TTC549 (cell line): ENCODE results near the gene UBAC2.
"Not testable (repeated sequence)": the region's sequence is repeated elsewhere in the genome, so short reads cannot be mapped to it uniquely, and the experiment has no call there.

Experiments used
- FAIRE-seq: peaks from 2 replicates; lab custom pipeline; 2012; peaks lifted over from hg19 to GRCh38; lab: Jason Lieb, UNC

The UBAC2 gene

GRCh38 chr13:99185606-99186005, 15.0 kb upstream of the UBAC2 start:
- FAIRE-seq = no peak

DNA sequence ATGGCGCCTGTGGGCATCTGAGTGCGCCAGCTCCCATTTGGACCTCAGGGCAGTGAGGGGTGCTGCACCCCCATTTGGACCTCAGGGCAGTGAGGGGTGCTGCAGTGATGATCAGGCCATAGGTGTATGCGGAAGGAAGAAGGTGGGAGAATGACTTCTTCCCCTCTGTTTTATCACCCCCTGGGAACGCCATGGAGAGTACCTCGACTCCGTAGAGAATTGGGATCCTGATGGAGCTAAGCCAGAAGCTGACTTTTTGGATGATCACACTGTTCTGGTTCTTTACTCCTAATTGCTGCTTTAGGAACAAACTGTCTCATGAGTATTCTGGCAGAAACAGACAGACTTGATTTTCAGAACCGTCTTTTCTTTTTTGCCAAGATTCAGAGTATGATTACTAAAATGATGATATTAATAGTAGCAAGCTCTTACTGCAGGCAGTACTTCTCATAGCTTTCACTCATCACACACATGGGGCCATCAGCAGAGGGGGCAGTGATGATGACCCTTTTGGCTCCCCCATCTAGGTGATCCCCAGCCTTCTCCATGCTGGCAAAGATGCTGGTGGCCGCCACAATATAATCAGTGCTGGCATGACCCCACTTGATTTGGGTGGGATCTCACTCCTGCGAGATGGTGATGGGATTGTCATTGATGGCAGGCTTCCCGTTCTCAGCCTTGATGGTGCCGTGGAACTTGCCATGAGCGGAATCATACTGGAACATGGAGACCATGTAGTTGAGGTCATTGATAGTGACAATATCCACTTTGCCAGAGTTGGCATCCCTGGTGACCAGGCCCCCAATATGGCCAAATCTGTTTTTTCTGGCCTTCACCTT, 10.3 kb upstream of the UBAC2 start:
- FAIRE-seq = no peak

DNA sequence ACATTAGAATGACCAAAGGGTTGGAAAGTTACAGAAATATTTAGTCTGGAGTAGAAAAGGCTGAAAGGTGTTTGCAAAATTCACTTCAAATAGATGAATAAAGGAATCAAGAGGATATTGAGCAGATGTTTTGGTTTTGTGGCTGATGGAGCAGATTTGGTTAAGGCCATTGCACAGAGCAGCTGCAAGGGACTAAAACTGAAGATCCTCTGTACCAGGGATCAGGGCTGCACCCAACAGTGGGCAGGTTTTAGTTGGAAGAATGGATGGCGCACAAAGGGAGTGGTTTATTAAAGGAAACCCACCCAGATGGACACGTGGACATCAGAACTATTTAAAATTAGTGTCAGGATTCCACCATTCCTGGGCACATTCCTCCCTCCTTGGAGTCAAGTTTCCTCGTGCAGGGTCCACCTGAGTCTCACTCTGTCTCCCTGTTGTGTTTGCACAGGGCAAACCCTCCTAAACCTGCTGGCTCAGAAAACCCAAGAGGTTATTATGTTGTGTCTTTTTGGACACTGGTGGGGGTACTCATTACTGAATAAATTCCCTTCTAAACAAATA, 9.2 kb upstream of the UBAC2 start:
- no peak for FAIRE-seq

DNA sequence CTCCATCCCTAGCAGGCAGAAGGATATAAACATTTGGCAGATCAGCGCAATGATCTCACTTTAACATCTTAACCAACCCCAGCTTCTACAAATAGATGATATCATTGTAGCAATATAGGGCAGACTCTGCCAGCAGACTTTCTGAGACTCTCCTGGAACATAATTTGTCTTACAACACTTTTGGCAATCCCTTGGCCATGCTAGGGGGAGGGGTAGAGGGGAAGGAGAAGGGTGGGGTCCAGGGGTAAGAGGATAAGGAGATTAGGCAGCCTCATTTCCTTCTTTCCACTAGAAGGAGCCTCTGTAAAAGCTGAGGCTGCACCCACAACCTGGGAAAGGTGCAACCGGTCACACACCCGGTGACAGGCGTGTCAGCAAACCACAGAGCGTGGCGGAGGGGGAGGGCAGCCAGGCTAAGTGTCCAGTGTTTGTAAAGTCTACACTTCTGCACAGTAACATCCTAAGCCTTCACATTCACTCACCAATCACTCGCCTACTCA, 8.7 kb upstream of the UBAC2 start:
- FAIRE-seq = no peak

GRCh38 chr13:99192480-99192879, 8.2 kb upstream of the UBAC2 start:
- FAIRE-seq = no peak

DNA sequence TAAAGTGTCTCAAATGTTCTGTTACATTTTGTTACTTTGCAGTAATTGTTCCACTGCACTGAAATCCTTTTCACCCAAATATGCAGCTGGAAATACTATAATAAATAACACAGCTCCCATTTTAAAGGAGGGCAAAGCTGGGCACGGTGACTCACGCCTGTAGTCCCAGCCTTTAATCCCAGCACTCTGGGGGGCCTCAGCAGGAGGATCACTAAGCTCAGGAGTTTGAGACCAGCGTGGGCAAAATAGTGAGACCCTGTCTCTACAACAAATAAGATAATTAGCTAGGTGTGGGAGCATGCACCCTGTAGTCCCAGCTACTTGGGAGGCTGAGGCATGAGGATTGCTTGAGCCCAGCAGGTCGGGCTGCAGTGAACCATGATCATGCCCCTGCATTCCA, 7.5 kb upstream of the UBAC2 start:
- FAIRE-seq = no peak

- FAIRE-seq = no peak
Measured at GRCh38 chr13:99196466-99197116, 4.1 kb upstream of the UBAC2 start.

DNA sequence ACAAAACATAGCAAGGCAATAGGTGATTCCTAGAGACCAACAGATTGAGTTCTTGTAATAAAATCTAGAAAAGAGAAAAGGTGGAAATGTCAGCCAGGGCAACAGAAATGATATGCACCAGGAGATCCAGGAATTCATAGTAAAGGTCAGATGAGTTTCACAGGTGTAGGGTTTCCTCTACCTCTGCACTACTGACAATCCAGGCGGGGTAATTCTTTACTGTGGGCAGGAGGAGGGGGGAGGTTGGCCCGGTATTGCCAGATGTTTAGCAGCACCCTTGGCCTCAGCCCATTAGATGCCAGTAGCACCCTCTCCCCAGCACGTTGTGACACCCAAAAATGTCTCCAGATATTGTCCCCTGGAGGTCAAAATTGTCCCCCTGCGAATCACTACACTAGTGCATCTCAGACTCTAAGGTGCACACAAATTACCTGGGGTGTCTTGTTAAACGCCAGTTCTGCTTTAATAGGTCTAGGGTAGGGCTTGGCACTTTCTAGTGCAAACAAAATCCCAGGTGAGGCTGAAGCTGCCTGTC, 3.5 kb upstream of the UBAC2 start:
- FAIRE-seq = no peak

DNA sequence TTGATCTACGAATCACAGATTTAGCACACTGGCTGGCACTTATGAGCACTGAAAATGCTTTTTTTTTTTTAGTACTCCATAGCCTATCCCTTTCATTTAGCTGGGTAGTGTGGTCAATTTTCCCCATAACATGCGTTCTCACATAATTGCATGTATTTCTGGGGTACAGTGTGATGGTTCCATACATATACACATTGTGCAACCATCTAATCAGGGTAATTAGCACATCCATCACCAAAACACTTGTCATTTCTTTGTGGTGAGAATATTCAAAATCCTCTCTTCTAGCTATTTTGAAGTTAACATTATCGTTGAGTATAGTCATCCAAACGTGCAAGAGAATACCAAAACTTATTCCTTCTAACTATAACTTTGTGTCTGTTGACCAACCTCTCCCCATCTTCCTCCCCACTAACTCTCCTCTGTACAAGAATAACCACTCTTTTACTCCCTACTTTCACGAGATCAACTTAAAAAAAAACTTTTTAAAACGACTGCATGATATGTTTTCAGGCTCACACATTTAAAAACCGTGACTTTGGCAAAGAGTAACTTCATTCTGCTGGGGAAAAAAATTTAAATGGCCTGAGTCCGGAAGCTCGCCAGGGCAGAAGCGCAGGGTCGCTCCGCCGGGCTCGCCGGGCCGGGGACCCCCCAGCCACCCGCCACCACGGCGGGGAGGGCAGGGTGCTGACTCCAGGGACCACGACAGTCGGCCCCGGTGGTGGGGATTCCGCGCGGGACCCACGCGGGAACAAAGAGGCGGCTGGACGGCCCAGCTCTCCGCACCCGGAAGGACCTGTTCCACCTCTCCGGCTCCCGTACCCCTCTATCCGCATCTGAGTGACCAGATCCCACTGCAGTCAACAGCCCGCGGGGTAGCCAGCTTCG, 868 bp upstream of the UBAC2 start:
- no peak for FAIRE-seq

DNA sequence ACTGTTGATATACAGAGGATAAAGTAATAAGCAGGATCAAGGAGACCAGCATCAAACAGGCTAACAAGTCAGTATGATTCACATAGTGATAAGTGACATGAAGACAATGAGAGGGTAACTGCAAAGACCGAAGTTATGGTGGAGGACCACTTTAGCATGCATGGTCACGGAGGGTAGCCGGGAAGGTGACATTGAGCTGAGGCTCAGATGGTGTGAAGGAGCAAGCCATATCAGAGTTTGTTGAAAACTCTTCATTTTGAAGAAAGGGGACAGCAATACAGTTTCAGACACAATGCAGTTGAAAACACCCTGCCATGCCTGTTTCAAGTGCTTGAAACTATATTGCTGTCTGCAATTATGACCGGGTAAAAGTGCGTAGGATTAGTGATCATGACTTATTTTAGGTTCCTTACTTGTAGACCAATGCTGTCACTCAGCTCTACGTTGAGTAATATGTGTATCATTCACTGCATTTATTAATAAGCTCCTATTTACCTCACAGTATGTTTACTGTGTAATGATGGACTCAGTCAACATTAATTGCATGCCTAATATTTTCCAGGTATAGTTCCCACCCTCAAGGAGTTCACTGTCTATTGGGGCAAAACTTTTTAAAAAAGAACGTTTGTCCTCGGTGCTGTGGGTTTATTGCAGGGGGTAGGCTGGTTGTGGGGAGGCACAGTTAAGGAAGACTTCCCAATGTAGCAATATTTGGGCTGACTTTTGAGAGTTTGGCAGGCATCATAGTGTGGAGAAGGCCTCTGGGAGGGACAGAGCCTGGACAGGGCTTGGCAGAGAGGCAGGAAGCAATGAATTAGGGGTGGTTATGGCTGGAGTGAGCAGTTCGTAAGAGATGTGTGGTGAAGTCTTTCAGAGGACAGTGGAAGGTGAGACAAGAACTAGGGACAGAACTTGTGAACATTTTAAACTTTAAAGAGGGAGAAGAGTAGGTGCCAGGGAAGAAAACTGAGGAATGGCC, 3.2 kb downstream of the UBAC2 start:
- no peak for FAIRE-seq

GRCh38 chr13:99205621-99206220, 5.1 kb downstream of the UBAC2 start:
- no peak for FAIRE-seq

DNA sequence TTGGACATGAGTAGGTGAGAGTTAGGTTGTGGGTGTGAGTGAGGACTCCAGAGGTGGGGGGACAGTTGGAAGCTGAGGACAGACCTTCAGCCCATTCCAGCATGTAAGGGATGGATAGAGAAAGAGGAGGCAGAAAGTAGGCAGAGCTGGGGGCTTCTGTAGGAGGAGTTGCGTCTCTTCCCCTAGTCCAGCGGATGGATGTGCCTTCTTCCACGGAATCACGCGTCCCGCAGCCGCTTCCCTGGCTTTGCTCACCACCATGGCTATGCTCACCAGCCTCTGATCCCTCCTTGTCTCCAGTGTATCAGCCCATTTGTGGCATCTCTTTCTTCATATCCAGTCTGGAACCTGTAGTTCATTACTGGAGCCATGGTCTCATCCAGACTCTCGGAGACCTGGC, 5.6 kb downstream of the UBAC2 start:
- FAIRE-seq = no peak

DNA sequence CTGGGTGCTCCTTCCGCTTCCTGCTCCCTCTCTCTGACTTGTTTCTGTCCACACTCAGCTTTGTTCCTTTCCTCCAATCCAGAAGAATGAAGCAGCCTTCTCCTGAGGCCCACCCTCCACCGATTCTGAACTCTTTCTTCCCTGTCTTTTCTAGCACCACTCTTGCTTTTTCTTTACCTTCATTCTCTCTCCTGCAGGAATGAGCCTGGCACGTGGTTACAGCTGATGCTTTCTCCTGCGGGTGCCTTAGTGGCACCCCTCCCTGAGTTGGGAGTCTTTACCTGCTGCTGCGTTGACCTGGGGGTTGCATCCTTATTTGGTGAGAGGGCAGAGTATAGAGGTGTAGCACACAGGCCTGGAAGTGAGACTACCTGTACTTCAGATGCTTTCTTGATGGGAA, 6.2 kb downstream of the UBAC2 start:
- no peak for FAIRE-seq

DNA sequence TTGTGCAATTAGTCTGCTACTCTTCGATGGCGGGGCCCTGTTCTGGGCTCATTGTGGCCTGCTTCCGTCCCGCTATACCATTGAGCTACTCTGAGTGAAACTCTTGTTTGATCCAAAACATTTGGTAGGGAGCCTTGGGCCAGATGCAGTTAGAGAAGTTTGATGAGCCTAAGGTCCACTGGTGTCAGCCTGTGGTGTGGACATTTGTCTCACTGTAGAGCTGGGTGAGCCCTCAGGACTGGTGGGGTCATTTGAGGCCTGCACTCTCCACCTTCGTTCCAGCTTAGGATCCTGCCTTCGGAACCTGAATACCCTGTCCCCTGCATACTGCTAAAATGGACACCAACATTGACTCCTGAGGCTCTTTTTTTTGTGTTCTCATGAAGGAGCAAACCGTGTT, 6.9 kb downstream of the UBAC2 start:
- FAIRE-seq = no peak

DNA sequence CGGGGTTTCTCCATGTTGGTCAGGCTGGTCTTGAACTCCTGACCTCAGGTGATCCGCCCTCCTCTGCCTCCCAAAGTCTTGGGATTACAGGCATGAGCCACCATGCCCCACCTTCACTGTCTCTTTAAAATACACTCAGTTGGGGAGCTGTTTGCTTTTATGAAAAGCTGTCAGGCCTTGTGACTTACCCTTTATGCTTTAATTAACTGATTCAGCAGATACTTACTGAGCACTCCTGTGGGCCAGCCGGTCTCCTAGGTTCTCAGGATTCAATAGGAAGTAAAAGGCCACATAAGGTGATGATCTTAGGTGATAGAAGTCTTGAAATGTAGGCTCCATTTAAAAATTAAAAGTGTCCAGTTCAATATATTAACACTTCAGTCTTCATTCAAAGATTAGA, 7.5 kb downstream of the UBAC2 start:
- no peak for FAIRE-seq

GRCh38 chr13:99208845-99209527, 8.3 kb downstream of the UBAC2 start:
- no peak for FAIRE-seq

- not testable (repeated sequence) for FAIRE-seq
Measured at GRCh38 chr13:99210627-99211026, 10.0 kb downstream of the UBAC2 start.

GRCh38 chr13:99211421-99212035, 10.9 kb downstream of the UBAC2 start:
- FAIRE-seq = no peak

GRCh38 chr13:99214232-99214631, 13.6 kb downstream of the UBAC2 start:
- FAIRE-seq = no peak
